GM23248 (cell line): Measurements from ENCODE around the gene VTI1B. TPM values are rescaled to one million over a fixed set of nuclear protein-coding genes. Genes with fewer than 3 reads are reported as not detected.
"Not testable (repeated sequence)": the region's sequence is repeated elsewhere in the genome, so short reads cannot be mapped to it uniquely, and the experiment has no call there.

Experiments used
- DNase-seq: peaks from one replicate; pipeline ENCODE4 v3.0.0-alpha.2; 2015
- H2AFZ ChIP-seq: fragments of 200-600 bp; sonication (generic); 2 replicates; pipeline ENCODE4 v1.6.1; 2016; ENCODE audit warnings: antibody characterized with exemption
- H3F3A ChIP-seq: fragments of 200-600 bp; sonication (generic); 2 replicates; pipeline ENCODE4 v1.6.1; 2016; ENCODE audit warnings: mild to moderate bottlenecking, antibody characterized with exemption, mixed run types; ENCODE audit not compliant: insufficient read depth
- H3K27ac ChIP-seq: fragments of 200-600 bp; sonication (generic); 2 replicates; pipeline ENCODE4 v1.5.1; 2016; ENCODE audit warnings: mild to moderate bottlenecking
- H3K27me3 ChIP-seq: fragments of 200-600 bp; sonication (generic); replicated peaks from 2 replicates; pipeline ENCODE4 v1.6.1; 2016; ENCODE audit warnings: mild to moderate bottlenecking; ENCODE audit not compliant: insufficient read depth
- H3K36me3 ChIP-seq: fragments of 200-600 bp; sonication (generic); 2 replicates; pipeline ENCODE4 v1.6.1; 2016; ENCODE audit warnings: low read depth, mild to moderate bottlenecking
- H3K4me1 ChIP-seq: fragments of 200-600 bp; sonication (generic); 2 replicates; pipeline ENCODE4 v1.6.1; 2016; ENCODE audit warnings: mild to moderate bottlenecking; ENCODE audit not compliant: insufficient read depth
- H3K4me2 ChIP-seq: fragments of 200-600 bp; sonication (generic); one replicate; pipeline ENCODE4 v1.6.1; 2016; ENCODE audit warnings: mild to moderate bottlenecking; ENCODE audit not compliant: unreplicated experiment
- H3K4me3 ChIP-seq: fragments of 200-600 bp; sonication (generic); 2 replicates; pipeline ENCODE4 v1.5.1; 2016; ENCODE audit warnings: mild to moderate bottlenecking
- H3K79me2 ChIP-seq: fragments of 200-600 bp; sonication (generic); 2 replicates; pipeline ENCODE4 v1.6.1; 2016; ENCODE audit warnings: mild to moderate bottlenecking; ENCODE audit not compliant: insufficient read depth
- H3K9ac ChIP-seq: fragments of 200-600 bp; sonication (generic); 2 replicates; pipeline ENCODE4 v1.6.1; 2016; ENCODE audit warnings: mild to moderate bottlenecking
- H3K9me2 ChIP-seq: fragments of 200-600 bp; sonication (generic); 2 replicates; pipeline ENCODE4 v1.6.1; 2016; ENCODE audit warnings: mixed run types, mild to moderate bottlenecking, moderate library complexity; ENCODE audit not compliant: insufficient read depth
- H3K9me3 ChIP-seq: fragments of 200-600 bp; sonication (generic); one replicate; pipeline ENCODE4 v1.6.1; 2017; ENCODE audit warnings: low read depth
- H4K20me1 ChIP-seq: fragments of 200-600 bp; sonication (generic); 2 replicates; pipeline ENCODE4 v1.6.0; 2016; ENCODE audit not compliant: insufficient read depth
- EZH2 ChIP-seq: fragments of 200-600 bp; sonication (generic); IDR thresholded peaks from 2 replicates; pipeline ENCODE4 v1.6.1; 2018; ENCODE audit warnings: antibody characterized with exemption, mild to moderate bottlenecking; ENCODE audit not compliant: insufficient read depth, poor library complexity, severe bottlenecking
- EZH2phosphoT487 ChIP-seq: fragments of 200-600 bp; sonication (generic); IDR thresholded peaks from 2 replicates; pipeline ENCODE4 v1.6.1; 2018; ENCODE audit warnings: antibody characterized with exemption, moderate library complexity, mild to moderate bottlenecking, low read depth; ENCODE audit not compliant: insufficient read depth
- WGBS, 2 experiments: methylation state at CpG; one replicate each; pipeline ENCODE4 v1.1.6; 2015 to 2017; ENCODE audit warnings: low lambda C conversion rate in 2 of 2, low coverage in 1 of 2; ENCODE audit errors: missing lambda C conversion rate in 2 of 2; 5-methylcytosine and 5-hydroxymethylcytosine counted together
- in situ Hi-C: fragments of 300-500 bp; cut with MboI; formaldehyde crosslinking; loops from 2 replicates; pipeline ENCODE4 v1.15.0; 2020
- polyA plus RNA-seq: library from polyadenylated mRNA; unstranded; fragments of >200 nt; fragmentation: Nextera tagmentation; extraction: Ambion mirVana; gene quantifications from 2 replicates; pipeline ENCODE4 v1.2.1, GENCODE V29; 2016
- total RNA-seq: library from RNA; depleted of rRNA; stranded (reverse); fragments of >200 nt; shearing (Covaris generic); gene quantifications from 2 replicates; pipeline ENCODE4 v1.2.3, GENCODE V29; 2014; rRNA removed

Gene VTI1B, protein sequence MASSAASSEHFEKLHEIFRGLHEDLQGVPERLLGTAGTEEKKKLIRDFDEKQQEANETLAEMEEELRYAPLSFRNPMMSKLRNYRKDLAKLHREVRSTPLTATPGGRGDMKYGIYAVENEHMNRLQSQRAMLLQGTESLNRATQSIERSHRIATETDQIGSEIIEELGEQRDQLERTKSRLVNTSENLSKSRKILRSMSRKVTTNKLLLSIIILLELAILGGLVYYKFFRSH
- total RNA-seq (61.5 and 64.2 TPM in 2 replicates), polyA plus RNA-seq (192 and 207 TPM in 2 replicates)

DNA sequence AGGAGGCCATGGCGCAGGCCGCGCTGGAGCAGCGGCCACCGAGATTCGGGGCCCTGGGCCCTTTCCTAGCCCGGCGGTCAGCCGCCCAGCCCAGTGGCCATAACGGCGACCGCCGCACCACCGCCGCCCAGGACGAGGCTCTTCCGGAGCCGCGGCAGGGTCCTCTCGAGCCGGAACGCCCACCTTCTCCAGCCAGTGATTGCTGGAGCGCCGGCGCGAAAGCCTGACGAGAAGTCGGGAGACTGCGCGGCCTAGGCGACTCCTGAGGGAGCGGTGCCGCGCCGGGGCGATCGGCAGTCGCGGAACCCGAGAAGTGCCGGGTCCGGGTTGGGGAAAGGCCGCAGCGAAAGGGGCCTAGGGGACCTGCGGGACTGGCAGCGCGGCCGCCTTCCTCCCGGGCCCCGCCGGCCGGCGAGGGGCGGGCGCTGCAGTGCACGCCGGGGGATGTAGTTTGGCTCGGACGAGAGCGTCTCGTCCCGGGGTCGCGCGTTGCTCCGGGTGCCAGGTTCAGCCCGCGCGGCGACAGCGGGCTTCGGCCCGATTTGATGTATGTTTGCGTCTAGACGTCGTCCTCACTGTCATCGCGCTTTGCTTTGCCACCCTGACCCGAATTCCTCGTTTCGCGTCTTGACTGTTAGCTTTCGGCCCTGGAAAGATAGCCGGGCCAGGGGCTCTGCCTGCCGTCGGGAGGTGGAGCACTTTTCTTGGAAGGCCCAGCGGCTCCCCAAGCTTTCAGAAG, at the start of gene VTI1B:
TSS of gene VTI1B (minus strand) at position 153 of the 739 bp plus-strand sequence. CDS start at position 10, 143 bp downstream.
- 0 to 1% methylated on average over 75 to 87 of the region's 87 CpGs for WGBS, 2 experiments
- Histone ChIP-seq H3K9me3 (no peaks in the 10 kb centered on the region), H3F3A (peaks cover 16% of the 10 kb centered on the region), H3K27ac (peak within 1 kb of the TSS; percentile 92), H3K9ac (peak within 1 kb of the TSS; percentile 97), H4K20me1 (peaks cover 3% of the 10 kb centered on the region; the same call in 1 of the 2 replicates), H3K79me2 (peaks cover 75% of the 10 kb centered on the region), H3K4me3 (peak within 1 kb of the TSS; percentile 92), H3K4me1 (peaks cover 18% of the 10 kb centered on the region), H3K27me3 (no peaks in the 10 kb centered on the region), H2AFZ (peak within 1 kb of the TSS; percentile 97), H3K36me3 (peaks cover 7% of the 10 kb centered on the region; the same call in 1 of the 2 replicates), H3K4me2 (peak within 1 kb of the TSS; percentile 99), H3K9me2 (no peaks in the 10 kb centered on the region)
- peak; percentile 91 for DNase-seq
- TF ChIP-seq EZH2phosphoT487, result no peak
- no peak for TF ChIP-seq EZH2
- in situ Hi-C loops, result no loop called here

GRCh38 chr14:67722293-67722692, 47.9 kb upstream of the VTI1B start:
- H3K9ac ChIP-seq, result no peak overlapping the region
- H3K27ac ChIP-seq, result no peak overlapping the region
- peaks cover 63% of the 10 kb centered on the region for H3K27me3 ChIP-seq
- H3K4me1 ChIP-seq, result no peaks in the 10 kb centered on the region
- H3K4me2 ChIP-seq, result no peak overlapping the region
- TF ChIP-seq EZH2, result no peak
- TF ChIP-seq EZH2phosphoT487, result no peak
- H3F3A ChIP-seq, result no peaks in the 10 kb centered on the region
- H3K4me3 ChIP-seq, result no peak overlapping the region
- no peaks in the 10 kb centered on the region for H3K79me2 ChIP-seq
- no peaks in the 10 kb centered on the region for H4K20me1 ChIP-seq
- in situ Hi-C loops, result no loop called here
- no peaks in the 10 kb centered on the region for H3K9me2 ChIP-seq
- H3K36me3 ChIP-seq, result no peaks in the 10 kb centered on the region
- H2AFZ ChIP-seq, result no peak overlapping the region
- peak; percentile 42 for DNase-seq
- 20 to 21% methylated on average over 3 of the region's 3 CpGs for WGBS, 2 experiments
- H3K9me3 ChIP-seq, result no peaks in the 10 kb centered on the region

DNA sequence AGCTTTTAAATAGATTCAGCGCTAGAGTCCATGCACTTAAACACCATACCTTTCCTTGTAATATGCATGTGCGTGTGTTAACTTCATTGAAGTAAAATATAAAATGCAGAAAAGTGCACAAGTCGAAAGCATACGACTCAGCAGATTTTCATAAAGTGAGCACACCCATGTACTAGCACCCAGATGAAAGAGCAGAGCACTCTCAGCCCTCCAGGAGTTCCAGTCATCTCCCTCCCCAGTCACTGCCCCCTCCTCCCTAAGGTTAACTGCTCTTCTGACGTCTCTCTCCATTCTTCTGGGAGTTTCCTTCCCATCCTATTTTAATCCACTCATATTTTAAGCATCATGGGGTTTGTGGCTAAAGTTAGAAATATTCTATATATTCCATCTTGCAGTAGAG, 47.4 kb upstream of the VTI1B start:
- in situ Hi-C loops, result no loop called here
- TF ChIP-seq EZH2phosphoT487, result no peak
- no peak for TF ChIP-seq EZH2
- no peak overlapping the region for H2AFZ ChIP-seq

DNA sequence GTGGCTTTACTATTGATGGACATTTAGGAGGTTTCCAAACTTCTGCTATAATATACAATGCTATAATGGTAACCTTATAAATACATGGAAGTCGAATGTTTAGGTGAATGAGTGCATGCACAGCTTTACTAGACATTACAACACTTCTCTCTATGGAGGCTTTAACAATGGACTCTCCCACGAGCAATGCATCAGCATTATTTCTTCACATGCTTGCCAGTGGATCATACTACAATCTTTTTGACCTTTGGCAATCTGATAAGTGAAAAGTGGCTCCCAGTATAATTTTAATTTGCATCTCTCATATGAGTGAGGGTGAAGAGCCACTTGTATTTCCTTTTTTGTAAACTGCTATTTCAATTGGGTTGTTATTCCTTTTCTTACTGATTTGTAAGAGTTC, 45.4 kb upstream of the VTI1B start:
- H3F3A ChIP-seq, result peaks cover 9% of the 10 kb centered on the region
- no peaks in the 10 kb centered on the region for H3K36me3 ChIP-seq
- H3K27me3 ChIP-seq, result peaks cover 48% of the 10 kb centered on the region
- no peak overlapping the region for H3K4me2 ChIP-seq
- no peak overlapping the region for H3K9ac ChIP-seq
- H3K27ac ChIP-seq, result no peak overlapping the region
- TF ChIP-seq EZH2phosphoT487 (no peak), EZH2 (no peak)
- no peaks in the 10 kb centered on the region for H3K4me1 ChIP-seq
- 15 to 17% methylated on average over 2 of the region's 2 CpGs for WGBS, 2 experiments
- in situ Hi-C loops, result no loop called here
- no peak overlapping the region for H2AFZ ChIP-seq
- H3K9me2 ChIP-seq, result no peaks in the 10 kb centered on the region
- H4K20me1 ChIP-seq, result no peaks in the 10 kb centered on the region
- no peak for DNase-seq
- H3K9me3 ChIP-seq, result no peaks in the 10 kb centered on the region
- H3K4me3 ChIP-seq, result no peak overlapping the region
- no peaks in the 10 kb centered on the region for H3K79me2 ChIP-seq

More for the DNA sequence above, 47.4 kb upstream of the VTI1B start:
- Histone ChIP-seq H3K4me3 (no peak overlapping the region), H3K9ac (no peak overlapping the region), H3K9me3 (no peaks in the 10 kb centered on the region), H3K4me2 (no peak overlapping the region), H3K27ac (no peak overlapping the region), H3K79me2 (no peaks in the 10 kb centered on the region), H3K27me3 (peaks cover 63% of the 10 kb centered on the region), H3K9me2 (no peaks in the 10 kb centered on the region), H4K20me1 (no peaks in the 10 kb centered on the region), H3K4me1 (no peaks in the 10 kb centered on the region), H3F3A (no peaks in the 10 kb centered on the region), H3K36me3 (no peaks in the 10 kb centered on the region)
- 44 to 46% methylated on average over 5 of the region's 5 CpGs for WGBS, 2 experiments
- no peak for DNase-seq

GRCh38 chr14:67719385-67719784, 45.0 kb upstream of the VTI1B start:
- WGBS, 2 experiments, result 48 to 49% methylated on average over 3 of the region's 3 CpGs
- H3K9ac ChIP-seq, H3K4me1 ChIP-seq, H3K4me2 ChIP-seq, H4K20me1 ChIP-seq, H3K9me2 ChIP-seq, H3K4me3 ChIP-seq, H3K36me3 ChIP-seq, H3K9me3 ChIP-seq, H3K27ac ChIP-seq, H3F3A ChIP-seq, H2AFZ ChIP-seq, in situ Hi-C loops, H3K79me2 ChIP-seq, DNase-seq: not testable (repeated sequence)
- H3K27me3 ChIP-seq, result peaks cover 45% of the 10 kb centered on the region
